NCI-H2081 treated with DMSO at 0.1 percent for 48 hours (cell line): ENCODE measurements around the gene BPIFB3.

Experiments
- DNase-seq: peaks from one replicate; lab custom pipeline; 2025; lab: John Stamatoyannopoulos, UW

The BPIFB3 gene

GRCh38 chr20:33015700-33016580 lies 37.8 kb upstream of the BPIFB3 start:
- DNase-seq: no peak

GRCh38 chr20:33016581-33017109 lies 37.1 kb upstream of the BPIFB3 start:
- no peak for DNase-seq

- DNase-seq: no peak
These were observed 36.2 kb upstream of the BPIFB3 start for GRCh38 chr20:33017542-33017941.

GRCh38 chr20:33018169-33018931 lies 35.4 kb upstream of the BPIFB3 start:
- no peak for DNase-seq

GRCh38 chr20:33019465-33020277 lies 34.0 kb upstream of the BPIFB3 start:
- no peak for DNase-seq

GRCh38 chr20:33020278-33021161 lies 33.2 kb upstream of the BPIFB3 start:
- DNase-seq: no peak

GRCh38 chr20:33021879-33022278 lies 31.8 kb upstream of the BPIFB3 start:
- no peak for DNase-seq

- no peak for DNase-seq
These were observed 31.4 kb upstream of the BPIFB3 start for GRCh38 chr20:33022289-33022688.

GRCh38 chr20:33022694-33023438 lies 30.8 kb upstream of the BPIFB3 start:
- DNase-seq: no peak

GRCh38 chr20:33023439-33024242 lies 30.1 kb upstream of the BPIFB3 start:
- no peak for DNase-seq

GRCh38 chr20:33024243-33024560 lies 29.5 kb upstream of the BPIFB3 start:
- DNase-seq: no peak

GRCh38 chr20:33024609-33025317 lies 28.9 kb upstream of the BPIFB3 start:
- no peak for DNase-seq

- no peak for DNase-seq
These were observed 28.3 kb upstream of the BPIFB3 start for GRCh38 chr20:33025318-33025876.

- DNase-seq: no peak
These were observed 27.5 kb upstream of the BPIFB3 start for GRCh38 chr20:33026072-33026778.

GRCh38 chr20:33026779-33027759 lies 26.6 kb upstream of the BPIFB3 start:
- no peak for DNase-seq
